GM12878 (cell line): ENCODE results near the gene ZDHHC11B. TPM values are rescaled to one million over a fixed set of nuclear protein-coding genes. Genes with fewer than 3 reads are reported as not detected.

Source experiments
- ATAC-seq: fragments of 200-7000 bp; cut with Tn5 transposase; 3 replicates; pipeline ENCODE4 v1.9.1; 2020; ENCODE audit warnings: mild to moderate bottlenecking, moderate library complexity
- BruUV-seq: library from RNA; stranded (reverse); fragments of 400-500 nt; replicated peaks from 2 replicates; lab custom pipeline; 2021; lab: Mats Ljungman, UMichigan
- CTCF ChIA-PET: fragments of 300-600 bp; sonication (Branson Sonifier 250); formaldehyde crosslinking; extraction: SDS; loops from one replicate; lab custom pipeline; 2021; ENCODE audit warnings: inconsistent platforms; lab: Yijun Ruan, JAX
- POLR2A ChIA-PET: fragments of 350-600 bp; formaldehyde crosslinking; extraction: SDS; loops from one replicate; lab custom pipeline; 2021; ENCODE audit warnings: inconsistent platforms; lab: Charles Lee
- RAD21 ChIA-PET: fragments of 300-600 bp; sonication (Branson Sonifier 250); formaldehyde crosslinking; loops from one replicate; lab custom pipeline; 2023; ENCODE audit warnings: antibody characterized with exemption; ENCODE audit not compliant: unreplicated experiment; lab: Charles Lee
- SMC1A ChIA-PET: fragments of 300-600 bp; sonication (Branson Sonifier 250); formaldehyde crosslinking; loops from one replicate; lab custom pipeline; 2023; ENCODE audit not compliant: unreplicated experiment, uncharacterized antibody; lab: Charles Lee
- DNase-seq: peaks from one replicate; pipeline ENCODE4 v3.0.0-alpha.2; 2011; ENCODE audit warnings: low read depth, low spot score
- FAIRE-seq: peaks from 3 replicates; lab custom pipeline; 2011; peaks lifted over from hg19 to GRCh38; lab: Jason Lieb, UNC
- H2AFZ ChIP-seq: 2 replicates; pipeline ENCODE4 v1.6.0; 2011; ENCODE audit warnings: low read depth, low read length, control low read depth; ENCODE audit not compliant: control insufficient read depth
- H3K27ac ChIP-seq: 2 replicates; pipeline ENCODE4 v1.5.1; 2011; ENCODE audit warnings: control low read depth; ENCODE audit not compliant: control insufficient read depth, insufficient read depth
- H3K27me3 ChIP-seq, 2 experiments: replicated peaks in 1 of 2; 2 replicates each; pipeline versions ENCODE4 v1.6.0 to v1.6.1; 2011; ENCODE audit warnings: low read length in 1 of 2; ENCODE audit not compliant: control insufficient read depth in 2 of 2, insufficient read depth in 2 of 2
- H3K36me3 ChIP-seq, 2 experiments: 2 replicates each; pipeline ENCODE4 v1.5.1; 2011; ENCODE audit warnings: low read length in 1 of 2; ENCODE audit not compliant: control insufficient read depth in 2 of 2, insufficient read depth in 2 of 2
- H3K4me1 ChIP-seq: 2 replicates; pipeline ENCODE4 v1.6.1; 2011; ENCODE audit warnings: mild to moderate bottlenecking, low read length, moderate library complexity, mixed read lengths; ENCODE audit not compliant: control insufficient read depth, insufficient read depth
- H3K4me2 ChIP-seq: 2 replicates; pipeline ENCODE4 v1.6.0; 2011; ENCODE audit warnings: control low read depth; ENCODE audit not compliant: control insufficient read depth, insufficient read depth
- H3K4me3 ChIP-seq: fragments of 200-600 bp; sonication (generic); 2 replicates; pipeline ENCODE4 v1.5.1; 2016
- H3K79me2 ChIP-seq: 2 replicates; pipeline ENCODE4 v1.6.0; 2011; ENCODE audit warnings: low read length; ENCODE audit not compliant: control insufficient read depth, insufficient read depth
- H3K9ac ChIP-seq: 2 replicates; pipeline ENCODE4 v1.8.0; 2011; ENCODE audit warnings: low read length, control low read depth, mixed read lengths; ENCODE audit not compliant: control insufficient read depth, insufficient read depth
- H3K9me3 ChIP-seq: replicated peaks from 3 replicates; pipeline ENCODE4 v1.5.1; 2011; ENCODE audit warnings: mild to moderate bottlenecking, low read length; ENCODE audit not compliant: control insufficient read depth, insufficient read depth
- H4K20me1 ChIP-seq: 2 replicates; pipeline ENCODE4 v1.6.0; 2011; ENCODE audit not compliant: control insufficient read depth, insufficient read depth
- CTCF ChIP-seq, 3 experiments: IDR thresholded peaks in 2 of 3; conservative IDR thresholded peaks in 1 of 3; 2 replicates each; pipeline ENCODE4 v1.5.1; 2011; ENCODE audit warnings: low read depth in 3 of 3, low read length in 3 of 3, mild to moderate bottlenecking in 3 of 3, control low read depth in 2 of 3, moderate library complexity in 2 of 3, inconsistent platforms in 1 of 3, mixed read lengths in 1 of 3; ENCODE audit not compliant: control insufficient read depth in 2 of 3, insufficient read depth in 1 of 3; ENCODE audit errors: extremely low read depth in 1 of 3
- EP300 ChIP-seq, 2 experiments: fragments of 150-350 bp in 1 of 2; IDR thresholded peaks; 2 replicates each; pipeline ENCODE4 v1.6.1; 2011 to 2012; ENCODE audit warnings: low read depth in 2 of 2, low read length in 2 of 2, borderline replicate concordance in 1 of 2, improper control_type of control experiment in 1 of 2, inconsistent platforms in 1 of 2; ENCODE audit not compliant: control insufficient read depth in 1 of 2
- JUNB ChIP-seq: IDR thresholded peaks from 2 replicates; pipeline ENCODE4 v1.6.1; 2016; ENCODE audit warnings: antibody characterized with exemption, mild to moderate bottlenecking
- MEF2B ChIP-seq: fragments of 450-650 bp; IDR thresholded peaks from 2 replicates; pipeline ENCODE4 v1.6.1; 2018; ENCODE audit warnings: mild to moderate bottlenecking, moderate library complexity; ENCODE audit not compliant: partially characterized antibody, poor library complexity, severe bottlenecking
- NFYA ChIP-seq: IDR thresholded peaks from 2 replicates; pipeline ENCODE4 v1.6.1; 2011; ENCODE audit warnings: low read depth, mild to moderate bottlenecking, low read length, improper control_type of control experiment, borderline replicate concordance
- NR2F1 ChIP-seq: fragments of 450-650 bp; conservative IDR thresholded peaks from 2 replicates; pipeline ENCODE4 v1.6.1; 2017; ENCODE audit warnings: mild to moderate bottlenecking
- PAX8 ChIP-seq: fragments of 450-650 bp; IDR thresholded peaks from 2 replicates; pipeline ENCODE4 v1.6.1; 2017; ENCODE audit warnings: mild to moderate bottlenecking, moderate library complexity
- SMAD5 ChIP-seq: IDR thresholded peaks from 2 replicates; pipeline ENCODE4 v1.6.1; 2016; ENCODE audit warnings: antibody characterized with exemption, low read depth
- ZBED1 ChIP-seq: IDR thresholded peaks from 2 replicates; pipeline ENCODE4 v1.6.1; 2016; ENCODE audit warnings: borderline replicate concordance
- WGBS: methylation state at CpG from one replicate; pipeline ENCODE4 v1.1.6; 2016; ENCODE audit warnings: low lambda C conversion rate; ENCODE audit not compliant: insufficient replicate concordance, insufficient coverage; ENCODE audit errors: missing lambda C conversion rate; 5-methylcytosine and 5-hydroxymethylcytosine counted together
- in situ Hi-C: fragments of 300-500 bp; cut with MboI; formaldehyde crosslinking; loops from 9 replicates; pipeline ENCODE4 v1.14.3; 2018; ENCODE audit warnings: mixed read lengths
- intact Hi-C: fragments of 100-400 bp; cut with micrococcal nuclease; formaldehyde crosslinking; loops from one replicate; pipeline ENCODE4 v1.14.2; 2022; ENCODE audit not compliant: unreplicated experiment
- polyA plus RNA-seq, 11 experiments: library from polyadenylated mRNA; depleted of rRNA in 4 of 11; unstranded in 6 of 11; stranded (reverse) in 5 of 11; fragments of >200 nt; fragmentation: Nextera tagmentation in 4 of 11; fragmentation: Illumina TruSeq in 1 of 11; extraction: Ambion mirVana in 4 of 11; extraction: Trizol in 1 of 11; gene quantifications; 1 replicate in 1 of 11; 2 replicates in 10 of 11; pipeline versions ENCODE4 v1.2.1 to v1.2.3, GENCODE V29; 2011 to 2016; ENCODE audit warnings: inconsistent platforms in 2 of 11, missing spikeins in 2 of 11, low read depth in 1 of 11
- total RNA-seq, 4 experiments: library from RNA; depleted of rRNA in 3 of 4; stranded (reverse); fragments of >200 nt in 3 of 4; fragmentation: Illumina TruSeq in 1 of 4; extraction: Trizol in 1 of 4; gene quantifications; 2 replicates each; pipeline versions ENCODE4 v1.2.1 to v1.2.3, GENCODE V29; 2013 to 2021
- TF ChIP-seq, protein P1 (sequence below): fragments of 450-650 bp; IDR thresholded peaks from 2 replicates; pipeline ENCODE4 v1.6.1; 2016; ENCODE audit warnings: mild to moderate bottlenecking
- TF ChIP-seq, protein P2 (sequence below): IDR thresholded peaks from 2 replicates; pipeline ENCODE4 v1.6.1; 2012; ENCODE audit warnings: improper control_type of control experiment, low read depth, low read length; ENCODE audit not compliant: insufficient replicate concordance

ZDHHC11B gene
- total and polyA plus RNA-seq, 10 of the 15 experiments (the other 5 are each of a cell fraction or from before 2014, with no cell fraction given): 0.01 to 0.10 (median 0.09) TPM; not detected in 7

DNA sequence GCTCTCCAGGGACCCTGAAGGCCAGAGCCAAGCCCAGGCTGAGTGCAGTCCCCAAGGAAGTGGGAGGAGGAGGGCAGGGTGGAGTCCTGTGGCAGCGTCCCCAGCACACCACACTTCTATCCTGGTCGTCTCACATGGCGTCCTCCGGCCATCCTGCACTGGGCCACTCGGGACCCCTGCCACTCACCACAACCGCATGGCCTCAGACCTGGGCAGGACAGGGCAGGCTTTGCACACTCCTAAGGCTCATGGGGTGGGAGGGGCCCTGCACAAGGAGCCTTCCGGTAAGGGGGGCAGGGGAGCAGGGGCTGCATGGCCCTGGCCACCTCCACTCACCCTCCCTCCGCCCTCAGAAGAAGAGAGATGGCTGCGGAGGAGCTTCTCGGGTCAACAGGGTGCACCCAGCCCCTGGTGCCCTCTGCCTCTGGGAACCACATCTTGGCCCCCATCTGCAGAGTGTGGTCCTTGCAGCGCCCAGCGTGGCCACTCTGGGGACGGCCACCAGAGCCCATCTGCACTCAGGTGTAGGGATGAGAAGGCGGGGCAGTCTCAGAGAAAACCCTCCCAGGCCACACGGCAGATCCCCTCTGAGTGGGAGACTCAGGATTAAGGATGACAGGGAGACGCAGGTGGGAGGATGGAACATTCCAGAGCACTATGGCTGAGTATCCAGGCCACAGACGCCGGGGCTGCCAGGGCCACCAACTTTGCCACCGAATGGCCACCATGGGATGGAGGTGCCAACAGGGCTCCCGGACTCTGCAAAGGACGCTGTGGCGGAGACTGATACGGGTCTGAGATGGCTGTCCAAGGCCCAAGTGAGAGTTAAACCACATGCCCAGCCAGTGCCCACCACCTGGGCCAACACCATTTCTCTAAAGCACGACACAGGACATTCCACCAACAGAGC lies 99.0 kb downstream of the ZDHHC11B start:
- ChIA-PET SMC1A (no interaction called here), CTCF (no interaction called here), POLR2A (no interaction called here), RAD21 (no interaction called here)
- H3K27ac ChIP-seq: no peak overlapping the region
- ATAC-seq (no peak), FAIRE-seq (no peak), DNase-seq (no peak)
- intact Hi-C loops (no loop called here), in situ Hi-C loops (no loop called here)
- no peak overlapping the region for H2AFZ ChIP-seq
- no peaks in the 10 kb centered on the region for H3K9me3 ChIP-seq
- H3K36me3 ChIP-seq: no peaks in the 10 kb centered on the region
- no peaks in the 10 kb centered on the region for H3K79me2 ChIP-seq
- no peak overlapping the region for H3K4me2 ChIP-seq
- H3K4me3 ChIP-seq: no peak overlapping the region
- no peak overlapping the region for H3K9ac ChIP-seq
- no peaks in the 10 kb centered on the region for H3K27me3 ChIP-seq
- no peaks in the 10 kb centered on the region for H4K20me1 ChIP-seq
- 41% methylated on average over 24 of the region's 24 CpGs for WGBS
- no peaks in the 10 kb centered on the region for H3K4me1 ChIP-seq
- BruUV-seq: no TSS peak
- TF ChIP-seq JUNB (no peak), MEF2B (no peak), ZBED1 (no peak), NFYA (no peak), CTCF (IDR thresholded peaks at IDR 0.05 in 2 of 3, conservative IDR thresholded peaks at IDR 0.05 in 1 of 3; ENCODE audit: control insufficient read depth in 2 of 3, extremely low read depth in 1 of 3, insufficient read depth in 1 of 3, low read depth in 3 of 3, low read length in 3 of 3) (no peak), EP300 (IDR thresholded peaks at IDR 0.05; ENCODE audit: borderline replicate concordance in 1 of 2, control insufficient read depth in 1 of 2, low read depth in 2 of 2, low read length in 2 of 2) (no peak), SMAD5 (no peak), PAX8 (no peak), NR2F1 (no peak)
- TF ChIP-seq, protein P1, sequence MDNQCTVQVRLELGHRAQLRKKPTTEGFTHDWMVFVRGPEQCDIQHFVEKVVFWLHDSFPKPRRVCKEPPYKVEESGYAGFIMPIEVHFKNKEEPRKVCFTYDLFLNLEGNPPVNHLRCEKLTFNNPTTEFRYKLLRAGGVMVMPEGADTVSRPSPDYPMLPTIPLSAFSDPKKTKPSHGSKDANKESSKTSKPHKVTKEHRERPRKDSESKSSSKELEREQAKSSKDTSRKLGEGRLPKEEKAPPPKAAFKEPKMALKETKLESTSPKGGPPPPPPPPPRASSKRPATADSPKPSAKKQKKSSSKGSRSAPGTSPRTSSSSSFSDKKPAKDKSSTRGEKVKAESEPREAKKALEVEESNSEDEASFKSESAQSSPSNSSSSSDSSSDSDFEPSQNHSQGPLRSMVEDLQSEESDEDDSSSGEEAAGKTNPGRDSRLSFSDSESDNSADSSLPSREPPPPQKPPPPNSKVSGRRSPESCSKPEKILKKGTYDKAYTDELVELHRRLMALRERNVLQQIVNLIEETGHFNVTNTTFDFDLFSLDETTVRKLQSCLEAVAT: no peak
- TF ChIP-seq, protein P2, sequence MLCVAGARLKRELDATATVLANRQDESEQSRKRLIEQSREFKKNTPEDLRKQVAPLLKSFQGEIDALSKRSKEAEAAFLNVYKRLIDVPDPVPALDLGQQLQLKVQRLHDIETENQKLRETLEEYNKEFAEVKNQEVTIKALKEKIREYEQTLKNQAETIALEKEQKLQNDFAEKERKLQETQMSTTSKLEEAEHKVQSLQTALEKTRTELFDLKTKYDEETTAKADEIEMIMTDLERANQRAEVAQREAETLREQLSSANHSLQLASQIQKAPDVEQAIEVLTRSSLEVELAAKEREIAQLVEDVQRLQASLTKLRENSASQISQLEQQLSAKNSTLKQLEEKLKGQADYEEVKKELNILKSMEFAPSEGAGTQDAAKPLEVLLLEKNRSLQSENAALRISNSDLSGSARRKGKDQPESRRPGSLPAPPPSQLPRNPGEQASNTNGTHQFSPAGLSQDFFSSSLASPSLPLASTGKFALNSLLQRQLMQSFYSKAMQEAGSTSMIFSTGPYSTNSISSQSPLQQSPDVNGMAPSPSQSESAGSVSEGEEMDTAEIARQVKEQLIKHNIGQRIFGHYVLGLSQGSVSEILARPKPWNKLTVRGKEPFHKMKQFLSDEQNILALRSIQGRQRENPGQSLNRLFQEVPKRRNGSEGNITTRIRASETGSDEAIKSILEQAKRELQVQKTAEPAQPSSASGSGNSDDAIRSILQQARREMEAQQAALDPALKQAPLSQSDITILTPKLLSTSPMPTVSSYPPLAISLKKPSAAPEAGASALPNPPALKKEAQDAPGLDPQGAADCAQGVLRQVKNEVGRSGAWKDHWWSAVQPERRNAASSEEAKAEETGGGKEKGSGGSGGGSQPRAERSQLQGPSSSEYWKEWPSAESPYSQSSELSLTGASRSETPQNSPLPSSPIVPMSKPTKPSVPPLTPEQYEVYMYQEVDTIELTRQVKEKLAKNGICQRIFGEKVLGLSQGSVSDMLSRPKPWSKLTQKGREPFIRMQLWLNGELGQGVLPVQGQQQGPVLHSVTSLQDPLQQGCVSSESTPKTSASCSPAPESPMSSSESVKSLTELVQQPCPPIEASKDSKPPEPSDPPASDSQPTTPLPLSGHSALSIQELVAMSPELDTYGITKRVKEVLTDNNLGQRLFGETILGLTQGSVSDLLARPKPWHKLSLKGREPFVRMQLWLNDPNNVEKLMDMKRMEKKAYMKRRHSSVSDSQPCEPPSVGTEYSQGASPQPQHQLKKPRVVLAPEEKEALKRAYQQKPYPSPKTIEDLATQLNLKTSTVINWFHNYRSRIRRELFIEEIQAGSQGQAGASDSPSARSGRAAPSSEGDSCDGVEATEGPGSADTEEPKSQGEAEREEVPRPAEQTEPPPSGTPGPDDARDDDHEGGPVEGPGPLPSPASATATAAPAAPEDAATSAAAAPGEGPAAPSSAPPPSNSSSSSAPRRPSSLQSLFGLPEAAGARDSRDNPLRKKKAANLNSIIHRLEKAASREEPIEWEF: no peak
